ENCODE results near the gene MYBPC2. TPM values are rescaled to one million over a fixed set of nuclear protein-coding genes. Genes with fewer than 3 reads are reported as not detected.

The MYBPC2 gene
- total RNA-seq, 1 donor from 2014 or later: 0.61 TPM

GRCh38 chr19:50416034-50416977, 16.4 kb upstream of the MYBPC2 start:
- Mint-ChIP-seq H3K27me3 (ENCODE audit: unreplicated experiment) (peaks cover 8% of the 10 kb centered on the region), H3K36me3 (ENCODE audit: unreplicated experiment) (no peaks in the 10 kb centered on the region), H3K27ac (ENCODE audit: unreplicated experiment) (no peak overlapping the region), H3K9me3 (ENCODE audit: unreplicated experiment) (peaks cover 10% of the 10 kb centered on the region), H3K4me1 (ENCODE audit: low read depth, unreplicated experiment) (peaks cover 9% of the 10 kb centered on the region), H3K4me3 (ENCODE audit: unreplicated experiment) (no peak overlapping the region)
- TF ChIP-seq CTCF (IDR thresholded peaks at IDR 0.05; ENCODE audit: partially characterized antibody, unreplicated experiment): no peak
- DNase-seq: no peak

GRCh38 chr19:50417111-50418081, 15.3 kb upstream of the MYBPC2 start:
- no peak overlapping the region for H3K4me3 Mint-ChIP-seq (ENCODE audit: unreplicated experiment)
- no peaks in the 10 kb centered on the region for H3K36me3 Mint-ChIP-seq (ENCODE audit: unreplicated experiment)
- DNase-seq: no peak
- peaks cover 8% of the 10 kb centered on the region for H3K27me3 Mint-ChIP-seq (ENCODE audit: unreplicated experiment)
- peaks cover 10% of the 10 kb centered on the region for H3K9me3 Mint-ChIP-seq (ENCODE audit: unreplicated experiment)
- TF ChIP-seq CTCF (IDR thresholded peaks at IDR 0.05; ENCODE audit: partially characterized antibody, unreplicated experiment): no peak
- H3K27ac Mint-ChIP-seq (ENCODE audit: unreplicated experiment): no peak overlapping the region
- H3K4me1 Mint-ChIP-seq (ENCODE audit: low read depth, unreplicated experiment): peaks cover 8% of the 10 kb centered on the region

GRCh38 chr19:50418176-50419021, 14.3 kb upstream of the MYBPC2 start, which contains the start of gene SPIB:
TSS of gene SPIB (plus strand) at chr19:50418938. CDS start at chr19:50418963, 25 bp downstream.
- no peak for DNase-seq
- Mint-ChIP-seq H3K4me3 (ENCODE audit: unreplicated experiment) (peak within 1 kb of the TSS; percentile 79), H3K4me1 (ENCODE audit: low read depth, unreplicated experiment) (peaks cover 8% of the 10 kb centered on the region)

More at GRCh38 chr19:50418176-50419021, 14.3 kb upstream of the MYBPC2 start, which contains the start of gene SPIB:
- Mint-ChIP-seq H3K9me3 (ENCODE audit: unreplicated experiment) (peaks cover 5% of the 10 kb centered on the region), H3K27me3 (ENCODE audit: unreplicated experiment) (peaks cover 5% of the 10 kb centered on the region), H3K36me3 (ENCODE audit: unreplicated experiment) (no peaks in the 10 kb centered on the region), H3K27ac (ENCODE audit: unreplicated experiment) (no peak within 1 kb of the TSS)
- TF ChIP-seq CTCF (IDR thresholded peaks at IDR 0.05; ENCODE audit: partially characterized antibody, unreplicated experiment): no peak
